Activated gamma-delta T cell (primary cell): ENCODE data around the gene ABCA6.
"Not testable (repeated sequence)": the region's sequence is repeated elsewhere in the genome, so short reads cannot be mapped to it uniquely, and the experiment has no call there.

Experiments used
- DNase-seq: peaks from one replicate; lab custom pipeline; 2025; lab: John Stamatoyannopoulos, UW

Gene ABCA6

GRCh38 chr17:69073392-69073791 lies 68.3 kb downstream of the ABCA6 start:
- DNase-seq = not testable (repeated sequence)

GRCh38 chr17:69072803-69073256 lies 68.9 kb downstream of the ABCA6 start:
- not testable (repeated sequence) for DNase-seq

GRCh38 chr17:69071233-69071586 lies 70.5 kb downstream of the ABCA6 start:
- not testable (repeated sequence) for DNase-seq

GRCh38 chr17:69070378-69071232 lies 71.1 kb downstream of the ABCA6 start:
- not testable (repeated sequence) for DNase-seq

- no peak for DNase-seq
Observed at GRCh38 chr17:69069226-69069750, 72.4 kb downstream of the ABCA6 start.

- DNase-seq = no peak
Observed at GRCh38 chr17:69067274-69068047, 74.2 kb downstream of the ABCA6 start.

GRCh38 chr17:69066482-69066881 lies 75.2 kb downstream of the ABCA6 start:
- no peak for DNase-seq

GRCh38 chr17:69065113-69065512 lies 76.6 kb downstream of the ABCA6 start:
- no peak for DNase-seq

- no peak for DNase-seq
Observed at GRCh38 chr17:69064476-69064875, 77.2 kb downstream of the ABCA6 start.

GRCh38 chr17:69064001-69064400 lies 77.7 kb downstream of the ABCA6 start:
- DNase-seq = no peak

GRCh38 chr17:69062860-69063581 lies 78.7 kb downstream of the ABCA6 start:
- DNase-seq = no peak

GRCh38 chr17:69061721-69062556 lies 79.8 kb downstream of the ABCA6 start:
- no peak for DNase-seq

GRCh38 chr17:69060822-69061221 lies 80.9 kb downstream of the ABCA6 start, which contains the start of gene ABCA9:
TSS of gene ABCA9 (minus strand) at chr17:69060927. CDS start at chr17:69051126, 9,801 bp downstream.
- DNase-seq = no peak

- no peak for DNase-seq
Observed at GRCh38 chr17:69059458-69060175, 82.1 kb downstream of the ABCA6 start.

GRCh38 chr17:69058165-69058564 lies 83.5 kb downstream of the ABCA6 start:
- DNase-seq = no peak

GRCh38 chr17:69057280-69057679 lies 84.4 kb downstream of the ABCA6 start:
- DNase-seq = no peak

- no peak for DNase-seq
Observed at GRCh38 chr17:69056179-69056823, 85.4 kb downstream of the ABCA6 start.

- no peak for DNase-seq
Observed at GRCh38 chr17:69055334-69055733, 86.4 kb downstream of the ABCA6 start.

- no peak for DNase-seq
Observed at GRCh38 chr17:69050999-69051775, 90.5 kb downstream of the ABCA6 start.
